HG03060 (cell line): ENCODE data around the gene DENND5B.
"Not testable (repeated sequence)": the region's sequence is repeated elsewhere in the genome, so short reads cannot be mapped to it uniquely, and the experiment has no call there.

Experiments used
- ATAC-seq: cut with Tn5 transposase; IDR thresholded peaks from one replicate; pipeline ENCODE4 v1.9.1; 2021; ENCODE audit warnings: low read depth, moderate number of reproducible peaks; ENCODE audit not compliant: unreplicated experiment

Gene DENND5B

DNA sequence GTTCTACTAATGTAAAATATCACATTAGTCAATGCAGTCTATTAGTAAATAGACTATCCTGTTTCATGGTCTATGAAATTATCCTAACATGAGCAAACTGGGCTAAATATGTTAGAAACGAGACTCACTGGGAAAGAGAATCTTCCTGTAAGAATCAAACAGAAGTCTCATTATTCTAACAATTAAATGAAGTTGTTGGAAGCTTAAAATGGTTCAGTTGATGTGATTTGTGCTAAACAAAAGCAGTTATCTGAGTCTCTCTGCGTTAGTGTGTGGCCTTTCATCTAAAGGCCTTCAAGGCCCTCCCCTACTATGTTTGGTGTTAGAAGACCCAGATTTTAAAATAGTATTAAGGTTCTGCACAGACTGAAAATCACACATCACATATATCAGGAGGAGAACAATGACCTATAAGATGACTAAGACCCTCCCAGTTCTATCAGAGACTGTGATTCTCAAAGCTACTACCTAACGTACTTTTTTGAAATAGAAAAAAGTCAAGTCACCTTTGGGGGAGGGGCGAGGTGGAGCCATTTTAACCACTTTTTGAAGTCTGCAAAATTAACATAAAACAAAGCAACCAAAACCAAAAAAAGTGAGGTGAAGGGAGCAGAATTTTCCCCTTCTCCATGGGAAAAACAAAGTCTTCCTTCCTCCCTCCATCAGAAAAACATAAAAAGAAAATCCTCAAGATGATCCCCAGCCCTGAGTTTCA lies 82.3 kb downstream of the DENND5B start:
- ATAC-seq = no peak

- no peak for ATAC-seq
Measured at GRCh38 chr12:31507966-31508365, 83.0 kb downstream of the DENND5B start.

GRCh38 chr12:31506515-31507306 lies 84.2 kb downstream of the DENND5B start:
- no peak for ATAC-seq

- ATAC-seq = no peak
Measured at GRCh38 chr12:31504625-31505222, 86.2 kb downstream of the DENND5B start.

GRCh38 chr12:31501014-31501413 lies 89.9 kb downstream of the DENND5B start:
- not testable (repeated sequence) for ATAC-seq

DNA sequence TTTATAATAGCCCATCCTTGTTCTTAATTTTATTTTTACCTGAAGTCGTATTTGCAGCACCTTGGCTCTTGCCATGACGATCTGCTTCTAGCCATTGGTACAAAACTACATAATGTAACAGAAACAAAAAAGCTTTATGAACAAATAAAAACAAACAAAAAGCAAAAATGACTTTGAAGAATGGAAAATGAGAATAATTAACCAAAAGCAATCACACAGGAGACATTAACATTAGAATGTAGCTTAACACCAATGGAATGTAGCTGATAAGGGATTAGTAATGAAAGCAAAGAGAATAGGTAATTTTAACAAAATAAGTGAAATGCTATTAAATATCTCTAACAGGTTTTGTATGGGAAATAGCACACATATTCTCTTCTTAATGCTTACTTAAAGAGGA lies 91.4 kb downstream of the DENND5B start:
- no peak for ATAC-seq

GRCh38 chr12:31498424-31498823 lies 92.5 kb downstream of the DENND5B start:
- ATAC-seq = no peak

- ATAC-seq = no peak
Measured at GRCh38 chr12:31496257-31496656, 94.7 kb downstream of the DENND5B start.

GRCh38 chr12:31494455-31494854 lies 96.5 kb downstream of the DENND5B start:
- ATAC-seq = no peak

GRCh38 chr12:31492599-31493196 lies 98.2 kb downstream of the DENND5B start:
- ATAC-seq = no peak

- ATAC-seq = no peak
Measured at GRCh38 chr12:31491841-31492598, 98.9 kb downstream of the DENND5B start.

GRCh38 chr12:31491241-31491794 lies 99.6 kb downstream of the DENND5B start:
- ATAC-seq = no peak

GRCh38 chr12:31488737-31489338 lies 102.1 kb downstream of the DENND5B start:
- ATAC-seq = no peak

DNA sequence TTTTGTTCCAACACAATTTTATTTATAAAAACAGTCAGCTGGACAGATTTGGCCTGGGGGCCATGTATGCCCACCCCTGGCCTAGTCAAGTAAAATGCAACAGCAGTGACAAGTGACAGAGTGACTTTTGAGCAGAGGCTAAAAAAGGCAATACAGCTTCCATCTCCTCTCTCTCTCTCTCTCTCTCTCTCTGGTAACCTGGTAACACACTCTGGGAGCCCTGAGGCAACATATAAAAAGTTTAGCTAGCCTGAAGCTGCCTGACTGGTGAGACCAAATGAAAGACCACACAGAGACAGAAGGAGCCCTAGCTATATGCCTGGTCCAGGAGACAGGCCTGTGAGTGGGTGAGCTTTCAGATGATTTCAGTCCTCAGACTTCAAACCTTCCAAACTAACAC lies 105.4 kb downstream of the DENND5B start:
- ATAC-seq = no peak

DNA sequence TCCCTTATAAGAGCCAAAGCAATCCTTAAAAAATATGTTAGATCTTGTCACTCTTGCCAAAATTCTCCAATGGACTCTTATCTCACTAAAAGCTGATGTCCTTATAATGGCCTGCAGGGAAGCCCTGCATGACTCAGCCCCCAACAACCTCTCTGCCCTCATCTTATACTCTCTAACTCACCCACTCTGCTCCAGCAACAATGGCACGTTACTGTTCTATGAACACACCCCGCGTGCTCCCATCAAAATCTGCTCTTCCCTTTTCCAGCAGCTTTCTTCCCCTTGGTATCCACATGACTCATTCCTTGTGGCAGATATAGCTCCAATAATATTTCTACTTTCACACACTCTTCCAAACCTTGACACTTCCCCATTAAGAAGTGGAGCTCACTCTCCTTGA lies 108.1 kb downstream of the DENND5B start:
- ATAC-seq = no peak

DNA sequence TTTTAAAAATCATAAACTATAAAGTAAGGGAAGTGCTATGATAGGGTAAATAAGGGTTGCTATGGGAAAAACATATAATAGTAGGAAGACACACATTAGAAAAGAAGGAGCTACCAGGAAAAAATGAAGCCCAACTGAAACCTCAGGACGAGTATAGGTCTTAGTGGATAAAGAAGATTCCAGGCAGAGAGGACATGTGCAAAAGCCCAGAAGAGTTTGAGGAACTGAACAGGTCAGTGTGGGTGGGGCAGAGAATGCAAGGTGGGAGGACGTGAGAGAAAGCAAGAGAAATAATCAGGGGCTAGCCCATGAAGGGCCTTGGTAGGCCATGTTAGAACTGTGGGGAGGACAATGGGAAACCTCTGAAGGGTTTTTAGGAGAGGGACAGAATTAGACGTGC lies 109.5 kb downstream of the DENND5B start:
- ATAC-seq = no peak

DNA sequence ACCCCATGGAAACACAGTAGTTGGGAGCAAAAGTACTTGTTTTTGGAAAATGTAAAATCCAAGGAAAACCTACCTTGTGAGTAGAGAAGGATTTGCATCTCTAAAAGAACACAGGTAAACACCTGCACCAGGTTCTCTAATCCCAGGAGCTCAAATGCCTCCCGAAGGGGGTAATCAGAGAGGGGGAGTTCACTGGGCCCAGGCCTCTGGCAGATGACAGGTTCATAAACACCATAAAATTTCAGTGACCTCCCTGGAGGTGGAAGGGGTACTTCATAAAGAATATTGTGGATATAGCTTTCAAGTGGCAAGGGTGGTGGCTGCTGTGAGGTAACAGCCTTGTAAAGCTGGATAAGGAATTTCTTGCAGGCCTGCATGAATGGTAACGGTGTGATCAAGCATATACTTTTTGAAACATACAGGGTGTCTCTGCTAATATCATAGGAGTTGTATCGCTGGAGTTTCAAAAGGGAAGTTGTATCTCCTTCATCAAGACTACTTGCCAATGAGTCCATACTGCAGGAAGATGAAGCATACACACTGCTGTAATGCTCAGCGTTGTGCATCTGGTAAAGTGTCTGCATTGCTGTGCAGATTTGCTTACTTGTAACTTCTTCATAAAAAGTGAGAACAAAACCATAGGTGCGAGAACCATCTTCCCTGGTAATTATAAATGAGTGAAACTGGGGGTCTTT lies 111.3 kb downstream of the DENND5B start:
- no peak for ATAC-seq

GRCh38 chr12:31478898-31479297 lies 112.0 kb downstream of the DENND5B start:
- ATAC-seq = no peak

DNA sequence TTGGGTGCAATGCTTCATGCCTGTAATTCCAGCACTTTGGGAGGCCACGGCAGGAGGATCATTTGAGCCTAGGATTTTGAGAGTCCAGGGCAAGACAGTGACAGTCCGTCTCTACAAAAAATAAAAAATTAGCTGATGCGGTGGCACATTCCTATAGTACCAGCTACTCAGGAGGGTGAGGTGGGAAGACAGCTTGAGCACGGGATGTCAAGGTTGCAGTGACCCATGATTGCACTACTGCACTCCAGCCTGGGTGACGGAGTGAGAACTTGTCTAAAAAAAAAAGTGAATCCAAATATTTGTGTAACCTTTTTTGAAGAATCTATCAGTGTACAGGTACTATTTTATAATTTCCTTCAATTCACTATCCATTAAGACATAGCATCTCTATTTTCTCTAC lies 112.5 kb downstream of the DENND5B start:
- no peak for ATAC-seq
